Caco-2 (cell line): ENCODE measurements around the gene DPP3. TPM values are rescaled to one million over a fixed set of nuclear protein-coding genes. Genes with fewer than 3 reads are reported as not detected.

Experiments
- BruUV-seq: library from RNA; stranded (reverse); fragments of 400-500 nt; replicated peaks from 2 replicates; lab custom pipeline; 2021; lab: Mats Ljungman, UMichigan
- CTCF ChIA-PET: fragments of 300-600 bp; sonication (Branson Sonifier 250); formaldehyde crosslinking; loops from one replicate; lab custom pipeline; 2022; ENCODE audit warnings: antibody characterized with exemption; lab: Charles Lee
- POLR2A ChIA-PET: fragments of 300-600 bp; sonication (Branson Sonifier 250); formaldehyde crosslinking; loops from one replicate; lab custom pipeline; 2022; ENCODE audit warnings: antibody characterized with exemption; lab: Charles Lee
- DNase-seq, 2 experiments: peaks; one replicate each; pipeline versions ENCODE4 v3.0.0 to v3.0.0-alpha.2; 2020 to 2022
- H3K27me3 ChIP-seq: replicated peaks from 2 replicates; pipeline ENCODE4 v1.6.0; 2011; ENCODE audit warnings: low read length; ENCODE audit not compliant: control insufficient read depth, insufficient read depth
- H3K36me3 ChIP-seq: 2 replicates; pipeline ENCODE4 v1.5.1; 2011; ENCODE audit warnings: low read length; ENCODE audit not compliant: control insufficient read depth, insufficient read depth
- H3K4me1 ChIP-seq: fragments of 250-450 bp; sonication (Bioruptor Pico); 2 replicates; pipeline ENCODE4 v1.5.1; 2020; ENCODE audit warnings: mild to moderate bottlenecking
- H3K4me3 ChIP-seq: 2 replicates; pipeline ENCODE4 v1.5.1; 2011; ENCODE audit warnings: low read depth, mild to moderate bottlenecking, control low read depth, low read length
- H3K9me3 ChIP-seq: fragments of 250-450 bp; sonication (Bioruptor Pico); 2 replicates; pipeline ENCODE4 v1.5.1; 2020; ENCODE audit warnings: mild to moderate bottlenecking, moderate library complexity
- H3K27ac Mint-ChIP-seq: one replicate; pipeline ENCODE4 v1.8.0; 2022; ENCODE audit warnings: mixed read lengths; ENCODE audit not compliant: unreplicated experiment
- H3K27me3 Mint-ChIP-seq: one replicate; pipeline ENCODE4 v1.8.0; 2022; ENCODE audit warnings: mixed read lengths; ENCODE audit not compliant: insufficient read depth, unreplicated experiment
- H3K36me3 Mint-ChIP-seq: one replicate; pipeline ENCODE4 v1.8.0; 2022; ENCODE audit warnings: mild to moderate bottlenecking, mixed read lengths; ENCODE audit not compliant: insufficient read depth, unreplicated experiment
- H3K4me1 Mint-ChIP-seq: one replicate; pipeline ENCODE4 v1.8.0; 2022; ENCODE audit warnings: low read depth, mixed read lengths; ENCODE audit not compliant: unreplicated experiment
- H3K4me3 Mint-ChIP-seq: one replicate; pipeline ENCODE4 v1.8.0; 2022; ENCODE audit warnings: mild to moderate bottlenecking, moderate library complexity, mixed read lengths; ENCODE audit not compliant: unreplicated experiment
- H3K9me3 Mint-ChIP-seq: one replicate; pipeline ENCODE4 v1.8.0; 2022; ENCODE audit warnings: mixed read lengths; ENCODE audit not compliant: unreplicated experiment
- intact Hi-C: fragments of 100-400 bp; cut with micrococcal nuclease; formaldehyde crosslinking; loops from one replicate; pipeline ENCODE4 v1.10.0; 2022; ENCODE audit not compliant: unreplicated experiment
- total RNA-seq: library from RNA; stranded (reverse); gene quantifications from 2 replicates; pipeline ENCODE4 v1.2.3, GENCODE V29; 2022
- TF ChIP-seq, protein P1 (sequence below), 2 experiments: fragments of 200-600 bp in 1 of 2; IDR thresholded peaks; 1 replicate in 1 of 2; 2 replicates in 1 of 2; pipeline versions ENCODE4 v1.5.1 to v1.8.0; 2011 to 2022; ENCODE audit warnings: antibody characterized with exemption in 1 of 2, control low read depth in 1 of 2, inconsistent platforms in 1 of 2, low read depth in 1 of 2, low read length in 1 of 2, mild to moderate bottlenecking in 1 of 2, moderate library complexity in 1 of 2; ENCODE audit not compliant: insufficient read depth in 1 of 2, severe bottlenecking in 1 of 2, unreplicated experiment in 1 of 2

The DPP3 gene
- total RNA-seq, 1 experiment from 2014 or later = 106 TPM

- H3K36me3 Mint-ChIP-seq = peaks cover 66% of the 10 kb centered on the region
- peaks cover 3% of the 10 kb centered on the region for H3K36me3 ChIP-seq
- no peak for DNase-seq
- H3K4me3 ChIP-seq = no peak overlapping the region
- intact Hi-C loops = no loop called here
- no peaks in the 10 kb centered on the region for H3K4me1 Mint-ChIP-seq
- no TSS peak for BruUV-seq
- POLR2A ChIA-PET = interaction anchor here (0.6 kb wide), 1 partner anchor 8 kb away, joined by 3 read pairs; no protein-coding TSS in a partner anchor
- no peaks in the 10 kb centered on the region for H3K9me3 ChIP-seq
- H3K4me3 Mint-ChIP-seq = no peak overlapping the region
- H3K9me3 Mint-ChIP-seq = no peaks in the 10 kb centered on the region
- CTCF ChIA-PET = no interaction called here
- TF ChIP-seq, protein P1, sequence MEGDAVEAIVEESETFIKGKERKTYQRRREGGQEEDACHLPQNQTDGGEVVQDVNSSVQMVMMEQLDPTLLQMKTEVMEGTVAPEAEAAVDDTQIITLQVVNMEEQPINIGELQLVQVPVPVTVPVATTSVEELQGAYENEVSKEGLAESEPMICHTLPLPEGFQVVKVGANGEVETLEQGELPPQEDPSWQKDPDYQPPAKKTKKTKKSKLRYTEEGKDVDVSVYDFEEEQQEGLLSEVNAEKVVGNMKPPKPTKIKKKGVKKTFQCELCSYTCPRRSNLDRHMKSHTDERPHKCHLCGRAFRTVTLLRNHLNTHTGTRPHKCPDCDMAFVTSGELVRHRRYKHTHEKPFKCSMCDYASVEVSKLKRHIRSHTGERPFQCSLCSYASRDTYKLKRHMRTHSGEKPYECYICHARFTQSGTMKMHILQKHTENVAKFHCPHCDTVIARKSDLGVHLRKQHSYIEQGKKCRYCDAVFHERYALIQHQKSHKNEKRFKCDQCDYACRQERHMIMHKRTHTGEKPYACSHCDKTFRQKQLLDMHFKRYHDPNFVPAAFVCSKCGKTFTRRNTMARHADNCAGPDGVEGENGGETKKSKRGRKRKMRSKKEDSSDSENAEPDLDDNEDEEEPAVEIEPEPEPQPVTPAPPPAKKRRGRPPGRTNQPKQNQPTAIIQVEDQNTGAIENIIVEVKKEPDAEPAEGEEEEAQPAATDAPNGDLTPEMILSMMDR (IDR thresholded peaks at IDR 0.05; ENCODE audit: insufficient read depth in 1 of 2, low read depth in 1 of 2, low read length in 1 of 2, severe bottlenecking in 1 of 2, unreplicated experiment in 1 of 2) = peak in 1 of 2 experiments; percentile 3
- H3K27me3 ChIP-seq = no peaks in the 10 kb centered on the region
- H3K27me3 Mint-ChIP-seq = no peaks in the 10 kb centered on the region
- H3K27ac Mint-ChIP-seq = no peak overlapping the region
- H3K4me1 ChIP-seq = peaks cover 22% of the 10 kb centered on the region
Measured at GRCh38 chr11:66497206-66497605, 17.0 kb downstream of the DPP3 start.

DNA sequence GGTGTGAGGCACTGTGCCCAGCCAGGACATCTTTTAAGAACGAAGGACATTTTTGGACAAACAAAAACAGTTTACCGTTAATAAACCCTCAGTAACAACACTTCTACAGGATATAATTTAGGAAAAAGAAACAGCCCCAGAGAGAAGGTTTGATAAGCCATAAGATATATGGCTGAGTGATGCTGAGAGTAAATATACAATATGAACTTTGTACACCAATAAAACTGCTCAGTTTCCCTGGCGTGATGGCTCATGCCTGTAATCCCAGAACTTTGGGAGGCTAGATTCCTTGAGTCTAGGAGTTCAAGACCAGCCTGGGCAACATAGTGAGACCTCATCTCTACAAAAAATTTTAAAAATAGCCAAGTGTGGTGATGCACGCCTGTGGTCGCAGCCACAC lies 18.3 kb downstream of the DPP3 start:
- POLR2A ChIA-PET = interaction anchor here (0.6 kb wide), 1 partner anchor 706 kb away, joined by 3 read pairs; no protein-coding TSS in a partner anchor
- H3K4me1 Mint-ChIP-seq = no peaks in the 10 kb centered on the region
- intact Hi-C loops = no loop called here
- CTCF ChIA-PET = no interaction called here
- H3K27ac Mint-ChIP-seq = no peak overlapping the region
- Histone ChIP-seq H3K4me3 (no peak overlapping the region), H3K27me3 (no peaks in the 10 kb centered on the region), H3K4me1 (peaks cover 13% of the 10 kb centered on the region), H3K36me3 (peaks cover 2% of the 10 kb centered on the region), H3K9me3 (no peaks in the 10 kb centered on the region)
- BruUV-seq = no TSS peak
- H3K4me3 Mint-ChIP-seq = no peak overlapping the region
- TF ChIP-seq, protein P1 (IDR thresholded peaks at IDR 0.05; ENCODE audit: insufficient read depth in 1 of 2, low read depth in 1 of 2, low read length in 1 of 2, severe bottlenecking in 1 of 2, unreplicated experiment in 1 of 2) = no peak
- no peaks in the 10 kb centered on the region for H3K27me3 Mint-ChIP-seq
- DNase-seq = no peak
- no peaks in the 10 kb centered on the region for H3K9me3 Mint-ChIP-seq
- peaks cover 66% of the 10 kb centered on the region for H3K36me3 Mint-ChIP-seq

- no peaks in the 10 kb centered on the region for H3K9me3 Mint-ChIP-seq
- TF ChIP-seq, protein P1 (IDR thresholded peaks at IDR 0.05; ENCODE audit: insufficient read depth in 1 of 2, low read depth in 1 of 2, low read length in 1 of 2, severe bottlenecking in 1 of 2, unreplicated experiment in 1 of 2) = no peak
- no peak overlapping the region for H3K4me3 ChIP-seq
- ChIA-PET POLR2A (interaction anchor here (0.6 kb wide), 1 partner anchor 8 kb away, joined by 3 read pairs; no protein-coding TSS in a partner anchor), CTCF (no interaction called here)
- H3K4me3 Mint-ChIP-seq = no peak overlapping the region
- H3K27me3 Mint-ChIP-seq = no peaks in the 10 kb centered on the region
- no peak for DNase-seq
- intact Hi-C loops = no loop called here
- no peak overlapping the region for H3K27ac Mint-ChIP-seq
- no peaks in the 10 kb centered on the region for H3K4me1 Mint-ChIP-seq
- BruUV-seq = no TSS peak
- H3K36me3 ChIP-seq = 0 out of 2 replicates have a peak, but pooled peaks cover 1% of the 10 kb centered on the region
- H3K27me3 ChIP-seq = no peaks in the 10 kb centered on the region
- no peaks in the 10 kb centered on the region for H3K4me1 ChIP-seq
- H3K36me3 Mint-ChIP-seq = peaks cover 26% of the 10 kb centered on the region
- H3K9me3 ChIP-seq = no peaks in the 10 kb centered on the region
Measured at GRCh38 chr11:66505276-66505816, 25.1 kb downstream of the DPP3 start.
